Prostate gland (tissue), 2 donors: Measurements from ENCODE around the gene IL17D.

Experiments used
- POLR2A ChIP-seq: fragments of 450-650 bp; IDR thresholded peaks from one replicate; pipeline ENCODE4 v1.6.1; 2016; ENCODE audit warnings: antibody characterized with exemption, mild to moderate bottlenecking
- POLR2AphosphoS5 ChIP-seq: sonication (generic); formaldehyde crosslinking; IDR thresholded peaks from one replicate; pipeline ENCODE4 v1.6.1; 2017; ENCODE audit warnings: antibody characterized with exemption
- TF ChIP-seq, protein P1 (sequence below), 4 experiments: fragments of 200-600 bp in 2 of 4; fragments of 450-650 bp in 2 of 4; sonication (generic) in 2 of 4; IDR thresholded peaks; 1 replicate in 3 of 4; 2 replicates in 1 of 4; pipeline ENCODE4 v1.5.1; 2016 to 2019; ENCODE audit warnings: antibody characterized with exemption in 4 of 4, mild to moderate bottlenecking in 2 of 4, moderate library complexity in 2 of 4

DNA sequence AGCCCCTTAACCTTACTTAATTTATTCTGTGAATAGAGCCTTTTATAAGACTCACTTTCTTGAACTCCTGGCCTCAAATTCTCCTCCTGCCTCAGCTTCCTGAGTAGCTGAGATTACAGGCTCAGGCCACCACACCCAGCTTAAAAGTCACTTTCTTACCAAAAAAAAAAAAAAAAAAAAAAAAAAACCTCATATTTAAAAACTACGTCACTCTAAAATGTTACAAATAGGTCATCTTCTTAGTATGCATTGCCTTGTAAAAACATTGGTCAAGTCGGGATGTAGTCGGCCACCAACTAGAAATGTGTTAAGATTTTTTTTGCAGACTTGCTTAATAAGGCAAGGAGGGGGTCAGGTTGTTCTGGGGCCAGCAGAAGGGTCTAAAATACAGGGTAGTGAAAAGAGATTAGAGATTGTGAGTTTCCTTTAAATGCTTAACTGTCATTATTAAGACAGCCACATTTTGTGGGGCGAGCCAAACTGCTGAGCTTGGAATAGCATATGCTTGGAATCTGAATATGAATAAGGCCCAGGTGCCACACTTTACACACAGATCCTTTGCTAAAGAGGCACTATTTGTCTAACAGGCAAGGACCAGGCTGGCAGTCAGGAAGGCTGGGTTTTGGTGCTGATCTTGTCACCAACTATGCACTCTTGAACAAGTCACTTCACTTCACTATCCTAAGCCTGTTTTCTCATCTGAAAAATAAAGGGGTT, 16.5 kb upstream of the IL17D start:
- TF ChIP-seq, protein P1, sequence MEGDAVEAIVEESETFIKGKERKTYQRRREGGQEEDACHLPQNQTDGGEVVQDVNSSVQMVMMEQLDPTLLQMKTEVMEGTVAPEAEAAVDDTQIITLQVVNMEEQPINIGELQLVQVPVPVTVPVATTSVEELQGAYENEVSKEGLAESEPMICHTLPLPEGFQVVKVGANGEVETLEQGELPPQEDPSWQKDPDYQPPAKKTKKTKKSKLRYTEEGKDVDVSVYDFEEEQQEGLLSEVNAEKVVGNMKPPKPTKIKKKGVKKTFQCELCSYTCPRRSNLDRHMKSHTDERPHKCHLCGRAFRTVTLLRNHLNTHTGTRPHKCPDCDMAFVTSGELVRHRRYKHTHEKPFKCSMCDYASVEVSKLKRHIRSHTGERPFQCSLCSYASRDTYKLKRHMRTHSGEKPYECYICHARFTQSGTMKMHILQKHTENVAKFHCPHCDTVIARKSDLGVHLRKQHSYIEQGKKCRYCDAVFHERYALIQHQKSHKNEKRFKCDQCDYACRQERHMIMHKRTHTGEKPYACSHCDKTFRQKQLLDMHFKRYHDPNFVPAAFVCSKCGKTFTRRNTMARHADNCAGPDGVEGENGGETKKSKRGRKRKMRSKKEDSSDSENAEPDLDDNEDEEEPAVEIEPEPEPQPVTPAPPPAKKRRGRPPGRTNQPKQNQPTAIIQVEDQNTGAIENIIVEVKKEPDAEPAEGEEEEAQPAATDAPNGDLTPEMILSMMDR (IDR thresholded peaks at IDR 0.05), result no peak
- TF ChIP-seq POLR2AphosphoS5 (no peak), POLR2A (no peak)
